ENCODE data around the gene MYPOP. TPM values are rescaled to one million over a fixed set of nuclear protein-coding genes. Genes with fewer than 3 reads are reported as not detected.
A peak's percentile ranks its signal among the peaks of the same experiment; 100 is the strongest.

Gene MYPOP
- total and polyA plus RNA-seq, 9 of the 15 experiments (the other 6 are each of a cell fraction or from before 2014, with no cell fraction given) = 0.32 to 7.6 (median 1.6) TPM

GRCh38 chr19:45902651-45903625 lies 525 bp upstream of the MYPOP start (continued):
- TF ChIP-seq TEAD2 (tag; IDR thresholded peaks at IDR 0.05) (no peak), ZBTB33 (CRISPR knock-in tag; IDR thresholded peaks at IDR 0.05) (peak; percentile 32; the same call in 1 of the 2 replicates), TFAP4 (CRISPR knock-in tag; IDR thresholded peaks at IDR 0.05; ENCODE audit: borderline replicate concordance) (peak; percentile 64; the same call in 1 of the 2 replicates), PHF8 (IDR thresholded peaks at IDR 0.05; ENCODE audit: borderline replicate concordance, low read length) (peak; percentile 79; the same call in 1 of the 2 replicates), HNRNPLL (IDR thresholded peaks at IDR 0.05; ENCODE audit: low read depth, low read length, poor library complexity, severe bottlenecking) (peak; percentile 70), TCF15 (CRISPR knock-in tag; IDR thresholded peaks at IDR 0.05) (no peak), ARID4B (CRISPR knock-in tag; IDR thresholded peaks at IDR 0.05) (peak; percentile 53; the same call in 1 of the 2 replicates), MAX (CRISPR knock-in tag; IDR thresholded peaks at IDR 0.05) (peak; percentile 8; the same call in 1 of the 2 replicates), SETDB1 (IDR thresholded peaks at IDR 0.05; ENCODE audit: low read length) (peak; percentile 51)
